22Rv1 (cell line): Measurements from ENCODE around the gene FRS3.

Experiments
- H3K27ac ChIP-seq: fragments of 450-650 bp; 2 replicates; pipeline ENCODE4 v1.5.1; 2017
- ZFX ChIP-seq: fragments of 450-650 bp; IDR thresholded peaks from 2 replicates; pipeline ENCODE4 v1.6.1; 2017; ENCODE audit warnings: antibody characterized with exemption, borderline replicate concordance
- TF ChIP-seq, protein P1 (sequence below): fragments of 450-650 bp; IDR thresholded peaks from 2 replicates; pipeline ENCODE4 v1.5.1; 2017; ENCODE audit warnings: mild to moderate bottlenecking

The FRS3 gene

DNA sequence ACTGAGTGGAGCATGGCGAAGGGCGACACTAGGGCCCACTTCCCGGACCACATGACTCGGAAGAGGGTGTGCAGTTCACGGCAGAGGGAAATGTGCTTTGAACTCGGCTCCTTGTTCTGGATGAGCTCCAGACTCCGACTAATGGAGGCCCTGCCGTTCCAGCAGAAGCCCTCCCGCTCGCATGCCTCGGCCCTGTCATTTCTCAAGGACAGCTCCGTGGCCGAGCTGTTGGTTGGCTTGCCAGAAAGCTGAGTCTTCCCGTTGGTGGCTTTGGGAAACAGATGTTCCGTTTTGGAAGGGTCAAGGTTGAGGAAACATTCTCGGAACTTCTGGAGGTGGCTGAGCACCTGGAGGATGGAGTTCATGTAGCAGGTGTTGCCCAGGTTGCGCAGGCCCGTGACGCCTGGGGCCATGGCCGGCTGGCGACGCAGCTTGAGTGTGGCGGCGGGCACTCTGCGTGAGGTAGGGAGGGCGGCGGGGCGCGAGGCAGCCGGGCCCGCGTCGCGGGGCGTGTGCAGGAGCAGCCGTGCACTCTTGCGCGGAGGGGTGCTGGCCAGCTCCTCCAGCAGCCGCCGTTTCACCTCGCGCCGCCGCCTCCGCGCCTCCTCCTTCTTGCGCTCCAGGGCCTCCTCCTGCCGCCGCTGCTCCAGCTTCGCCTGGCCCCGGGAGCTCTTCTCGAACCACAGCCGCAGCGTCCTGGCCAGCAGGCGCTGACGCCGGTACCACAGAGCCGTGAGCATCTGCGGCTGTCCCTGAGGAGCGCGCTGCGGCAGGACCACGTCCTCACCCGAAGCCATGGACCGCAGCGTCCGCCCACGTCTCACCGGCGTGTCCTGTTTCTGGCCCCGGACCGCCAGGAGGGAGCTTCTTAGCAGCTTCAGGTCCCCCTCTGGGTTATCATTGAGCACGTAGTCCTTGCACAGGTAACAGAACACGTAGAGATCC, 26.4 kb upstream of the FRS3 start:
- TF ChIP-seq, protein P1, sequence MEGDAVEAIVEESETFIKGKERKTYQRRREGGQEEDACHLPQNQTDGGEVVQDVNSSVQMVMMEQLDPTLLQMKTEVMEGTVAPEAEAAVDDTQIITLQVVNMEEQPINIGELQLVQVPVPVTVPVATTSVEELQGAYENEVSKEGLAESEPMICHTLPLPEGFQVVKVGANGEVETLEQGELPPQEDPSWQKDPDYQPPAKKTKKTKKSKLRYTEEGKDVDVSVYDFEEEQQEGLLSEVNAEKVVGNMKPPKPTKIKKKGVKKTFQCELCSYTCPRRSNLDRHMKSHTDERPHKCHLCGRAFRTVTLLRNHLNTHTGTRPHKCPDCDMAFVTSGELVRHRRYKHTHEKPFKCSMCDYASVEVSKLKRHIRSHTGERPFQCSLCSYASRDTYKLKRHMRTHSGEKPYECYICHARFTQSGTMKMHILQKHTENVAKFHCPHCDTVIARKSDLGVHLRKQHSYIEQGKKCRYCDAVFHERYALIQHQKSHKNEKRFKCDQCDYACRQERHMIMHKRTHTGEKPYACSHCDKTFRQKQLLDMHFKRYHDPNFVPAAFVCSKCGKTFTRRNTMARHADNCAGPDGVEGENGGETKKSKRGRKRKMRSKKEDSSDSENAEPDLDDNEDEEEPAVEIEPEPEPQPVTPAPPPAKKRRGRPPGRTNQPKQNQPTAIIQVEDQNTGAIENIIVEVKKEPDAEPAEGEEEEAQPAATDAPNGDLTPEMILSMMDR = no peak
- TF ChIP-seq ZFX = no peak
- no peak overlapping the region for H3K27ac ChIP-seq

DNA sequence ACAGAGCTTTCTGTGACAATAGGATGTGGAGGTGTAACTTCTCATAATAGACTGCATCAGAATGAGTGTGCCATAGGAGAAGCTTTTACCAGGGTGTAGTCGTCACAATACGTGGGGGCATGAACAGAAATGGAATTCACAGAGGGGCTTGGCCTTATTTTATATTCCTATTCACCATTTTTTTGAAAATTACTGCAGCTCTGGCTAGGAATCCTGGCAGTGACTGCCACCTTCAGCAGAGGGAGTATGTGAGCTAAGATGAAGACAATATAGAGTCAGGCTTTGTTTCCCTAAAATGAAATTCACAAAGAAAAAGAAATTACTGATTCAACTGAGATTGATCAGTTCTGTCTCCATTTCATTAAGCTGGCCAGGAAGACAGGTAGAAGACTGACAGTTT, 21.7 kb upstream of the FRS3 start:
- no peak for TF ChIP-seq ZFX
- TF ChIP-seq, protein P1 = peak; percentile 21
- H3K27ac ChIP-seq = no peak overlapping the region

DNA sequence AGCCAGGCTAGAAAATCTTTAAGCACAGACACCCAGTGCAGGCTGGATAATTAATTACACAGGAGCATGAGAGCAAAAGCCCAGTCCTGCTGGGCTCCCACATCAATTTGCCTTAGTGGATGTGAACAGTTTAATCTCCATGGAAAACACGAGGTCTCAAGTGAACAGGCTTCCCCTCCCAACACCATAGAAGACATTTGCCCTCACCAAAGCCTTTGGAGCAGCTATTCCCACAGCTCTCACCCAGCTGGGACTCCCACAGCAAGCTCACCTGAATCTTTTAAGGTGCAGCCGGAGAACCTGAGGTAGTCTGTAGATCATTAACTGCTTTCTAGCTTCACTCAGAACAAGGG, 19.8 kb upstream of the FRS3 start:
- H3K27ac ChIP-seq = no peak overlapping the region
- TF ChIP-seq ZFX = no peak
- TF ChIP-seq, protein P1 = no peak

DNA sequence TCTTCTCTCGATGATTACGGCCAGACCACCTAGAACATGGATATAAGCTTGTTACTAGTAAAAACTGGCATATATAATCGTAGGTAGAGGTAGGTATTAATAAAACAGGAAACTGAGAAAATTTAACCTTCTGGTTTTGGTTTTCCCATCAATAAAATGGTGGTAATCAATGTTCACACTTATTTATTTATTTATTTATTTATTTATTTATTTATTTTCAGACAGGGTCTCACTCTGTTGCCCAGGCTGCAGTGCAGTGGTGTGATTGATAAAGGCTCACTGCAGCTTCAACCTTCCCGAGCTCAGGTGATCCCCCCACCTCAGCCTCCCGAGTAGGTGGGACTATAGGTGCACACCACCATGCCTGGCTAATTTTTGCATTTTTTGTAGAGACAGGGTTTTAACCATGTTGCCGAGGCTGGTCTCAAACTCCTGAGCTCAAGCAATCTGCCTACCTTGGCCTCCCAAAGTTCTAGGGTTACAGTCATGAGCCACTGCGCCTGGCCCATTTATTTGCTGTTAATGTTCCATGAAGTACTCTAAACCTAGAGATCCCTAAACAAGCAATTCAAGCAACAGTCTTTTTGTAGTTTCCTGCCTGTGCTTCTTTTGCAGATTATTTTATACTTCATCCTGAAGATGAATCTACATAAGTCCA, 19.3 kb upstream of the FRS3 start:
- TF ChIP-seq, protein P1 = no peak
- no peak for TF ChIP-seq ZFX
- no peak overlapping the region for H3K27ac ChIP-seq

DNA sequence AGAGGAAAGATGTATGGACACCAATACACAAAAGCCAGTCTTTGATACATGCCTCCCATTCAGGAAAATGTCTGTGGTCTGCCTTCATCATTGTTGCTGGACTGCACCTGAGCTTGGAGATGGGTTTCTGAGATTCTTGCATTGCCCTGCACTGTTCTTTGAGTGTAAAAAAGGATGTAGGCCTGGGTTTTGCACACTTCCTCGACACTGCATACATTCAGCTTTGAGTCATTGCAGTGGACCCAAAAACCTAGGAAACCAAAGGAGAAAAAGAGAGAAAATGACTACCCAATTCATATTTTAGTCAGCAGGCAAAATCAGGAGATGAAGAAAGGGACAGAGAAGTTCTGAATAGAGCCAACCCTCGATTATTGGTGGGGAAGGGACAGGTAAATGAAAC, 16.8 kb upstream of the FRS3 start:
- H3K27ac ChIP-seq = no peak overlapping the region
- TF ChIP-seq ZFX = no peak
- TF ChIP-seq, protein P1 = no peak

DNA sequence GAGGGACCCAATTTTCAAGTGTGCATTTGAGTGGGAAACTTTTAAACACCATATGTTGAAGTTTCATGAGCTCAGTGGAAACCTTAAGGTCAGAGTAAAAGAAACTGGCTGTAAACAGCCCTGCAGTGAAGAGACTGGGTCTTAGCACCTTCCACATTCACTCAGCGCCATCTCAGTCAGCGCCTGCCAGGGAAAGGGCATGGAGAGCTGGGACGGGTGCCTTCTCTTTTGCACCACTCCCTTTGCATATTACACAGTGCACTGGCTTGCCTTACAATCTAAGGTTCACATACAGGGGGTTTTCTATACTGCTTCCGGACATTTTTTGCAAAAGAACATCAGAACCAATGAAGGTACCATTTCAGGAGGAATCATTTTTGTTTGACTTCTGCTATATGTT, 12.3 kb upstream of the FRS3 start:
- TF ChIP-seq ZFX = no peak
- TF ChIP-seq, protein P1 = no peak
- no peak overlapping the region for H3K27ac ChIP-seq

DNA sequence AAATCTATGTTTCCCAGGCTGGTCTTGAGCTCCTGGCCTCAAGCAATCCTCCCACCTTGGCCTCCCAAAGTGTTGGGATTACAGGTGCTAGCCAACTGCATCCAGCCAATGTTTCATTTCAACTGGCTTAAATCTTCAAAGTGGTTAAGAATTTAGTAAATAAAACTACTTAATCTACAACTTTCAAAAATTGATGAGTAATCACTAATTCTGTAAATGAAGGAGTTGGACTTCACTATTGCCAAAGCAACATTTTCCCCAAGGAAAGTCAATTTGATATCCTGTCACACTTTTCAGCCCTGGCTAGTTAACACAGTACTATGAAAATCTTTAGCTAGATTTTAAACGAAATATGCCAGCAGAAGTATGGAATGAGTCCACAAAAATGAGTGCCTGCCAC, 11.6 kb upstream of the FRS3 start:
- H3K27ac ChIP-seq = no peak overlapping the region
- TF ChIP-seq ZFX = no peak
- TF ChIP-seq, protein P1 = no peak
